GM18526 (cell line): Measurements from ENCODE around the gene NYNRIN.

ENCODE experiments used
- POLR2A ChIP-seq: IDR thresholded peaks from 3 replicates; pipeline ENCODE4 v1.6.1; 2011; ENCODE audit not compliant: insufficient read length; ENCODE audit errors: extremely low read depth

NYNRIN gene

DNA sequence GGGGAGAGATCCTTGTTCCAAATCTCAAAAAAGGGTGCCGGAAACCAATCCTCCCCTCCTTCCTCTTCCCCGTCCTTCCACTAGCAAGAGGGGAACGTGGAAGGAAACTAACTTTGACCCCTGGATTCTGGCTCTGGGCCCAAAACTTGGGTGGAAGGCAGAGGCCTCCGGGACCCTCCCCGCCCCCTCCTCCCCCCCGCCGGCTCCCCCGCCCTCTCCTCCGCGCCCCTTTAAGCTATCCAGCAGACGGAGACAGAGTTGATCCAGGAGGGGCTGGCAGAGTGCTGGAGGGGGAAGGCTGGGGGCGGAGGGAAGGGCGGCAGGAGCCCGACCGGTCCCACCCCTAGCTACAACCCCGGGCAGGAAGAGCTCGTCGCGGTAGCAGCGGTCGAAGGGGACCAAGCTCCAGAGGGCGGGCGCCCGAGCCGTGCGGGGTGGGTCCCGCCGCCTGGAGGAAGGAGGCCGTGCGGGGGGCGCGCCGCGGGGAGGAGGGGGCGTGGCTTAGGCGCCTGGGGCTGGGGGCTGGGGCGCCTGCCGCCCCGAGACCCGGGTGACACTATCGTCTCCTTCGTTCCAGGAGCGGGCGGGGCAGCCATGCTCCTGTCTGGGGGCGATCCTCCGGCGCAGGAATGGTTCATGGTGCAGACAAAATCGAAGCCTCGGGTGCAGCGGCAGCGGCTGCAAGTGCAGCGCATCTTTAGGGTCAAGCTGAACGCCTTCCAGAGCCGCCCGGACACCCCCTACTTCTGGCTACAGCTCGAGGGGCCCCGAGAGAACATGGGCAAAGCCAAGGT is at the start of gene NYNRIN:
Gene NYNRIN (plus strand): TSS at position 351 of the 794 bp plus-strand sequence. CDS start 244 bp downstream, at position 595.
- no peak for TF ChIP-seq POLR2A

- no peak for TF ChIP-seq POLR2A
Measured at GRCh38 chr14:24349742-24350141, 49.1 kb upstream of the NYNRIN start.

DNA sequence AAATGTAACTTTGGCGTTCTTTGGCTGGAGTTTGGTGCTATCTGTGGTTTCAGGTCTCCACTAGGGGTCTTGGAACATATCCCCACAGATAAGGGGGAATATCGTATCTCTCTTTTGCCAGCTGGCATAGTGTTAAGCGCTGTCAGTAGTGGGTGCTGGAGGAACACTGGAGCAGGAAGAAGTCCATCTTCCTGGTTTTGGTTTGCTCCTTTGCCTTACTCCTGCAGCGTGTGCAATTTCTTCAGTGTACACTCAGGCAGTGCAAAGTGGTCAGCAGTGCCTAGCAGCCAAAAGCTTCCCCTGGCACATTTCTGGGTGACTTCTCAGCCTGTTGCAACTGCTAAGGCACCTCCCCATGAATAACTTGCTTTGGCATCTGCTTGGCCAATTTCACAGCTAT is 47.3 kb upstream of the NYNRIN start:
- TF ChIP-seq POLR2A, result no peak

- no peak for TF ChIP-seq POLR2A
Measured at GRCh38 chr14:24353559-24354481, 45.0 kb upstream of the NYNRIN start.

DNA sequence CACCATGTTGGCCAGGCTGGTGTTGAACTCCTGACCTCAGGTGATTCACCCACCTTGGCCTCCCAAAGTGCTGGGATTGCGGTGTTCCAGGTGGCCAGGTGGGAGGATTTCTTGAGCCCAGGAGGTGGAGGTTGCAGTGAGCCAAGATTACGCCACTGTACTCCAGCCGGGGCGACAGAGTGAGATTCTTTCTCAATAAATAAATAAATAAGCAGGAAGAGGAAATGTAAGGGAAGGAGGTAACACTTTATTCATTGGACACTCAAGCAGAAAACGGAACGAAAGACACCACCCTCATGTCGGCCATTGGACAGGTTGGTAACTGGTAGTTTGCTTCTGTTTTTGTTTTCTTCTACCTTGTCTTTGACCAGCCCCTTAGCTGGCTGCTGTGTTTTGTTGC is 43.8 kb upstream of the NYNRIN start:
- TF ChIP-seq POLR2A, result no peak

GRCh38 chr14:24356208-24356607 is 42.6 kb upstream of the NYNRIN start:
- TF ChIP-seq POLR2A, result no peak

GRCh38 chr14:24360281-24360680 is 38.5 kb upstream of the NYNRIN start:
- TF ChIP-seq POLR2A, result no peak

GRCh38 chr14:24361326-24361725 is 37.5 kb upstream of the NYNRIN start:
- TF ChIP-seq POLR2A, result no peak

DNA sequence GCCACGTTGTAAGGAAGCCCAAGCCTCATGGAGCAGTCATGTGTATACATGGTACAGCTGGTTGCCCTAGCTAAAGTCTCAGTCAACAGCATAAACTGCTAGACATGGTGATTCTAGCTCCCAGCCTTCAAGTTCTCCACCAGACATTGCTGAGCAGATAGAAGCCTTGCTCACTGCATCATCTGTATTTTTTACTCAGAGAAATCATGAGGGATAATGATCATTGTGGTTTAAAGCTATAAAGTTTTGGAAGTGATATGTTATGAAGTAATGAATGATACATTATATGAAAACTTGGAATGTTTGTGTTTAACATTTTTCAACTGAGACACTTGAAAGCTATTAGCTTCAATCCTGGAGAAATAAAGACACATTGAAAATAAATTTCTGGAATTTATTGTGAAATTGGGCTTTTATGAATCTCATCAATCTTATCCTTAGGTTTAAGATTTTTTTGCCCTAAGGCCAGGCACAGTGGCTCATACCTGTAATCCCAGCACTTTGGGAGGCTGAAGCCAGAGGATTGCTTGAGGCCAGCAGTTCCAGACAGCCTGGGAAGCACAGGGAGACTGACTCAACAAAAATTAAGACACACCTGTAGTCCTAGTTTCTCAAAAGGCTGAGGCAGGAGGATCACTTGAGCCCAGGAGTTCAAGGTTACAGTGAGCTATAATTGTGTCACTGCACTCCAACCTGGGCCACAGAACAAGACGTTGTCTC is 36.4 kb upstream of the NYNRIN start:
- TF ChIP-seq POLR2A, result no peak

- no peak for TF ChIP-seq POLR2A
Measured at GRCh38 chr14:24363401-24363800, 35.4 kb upstream of the NYNRIN start.

DNA sequence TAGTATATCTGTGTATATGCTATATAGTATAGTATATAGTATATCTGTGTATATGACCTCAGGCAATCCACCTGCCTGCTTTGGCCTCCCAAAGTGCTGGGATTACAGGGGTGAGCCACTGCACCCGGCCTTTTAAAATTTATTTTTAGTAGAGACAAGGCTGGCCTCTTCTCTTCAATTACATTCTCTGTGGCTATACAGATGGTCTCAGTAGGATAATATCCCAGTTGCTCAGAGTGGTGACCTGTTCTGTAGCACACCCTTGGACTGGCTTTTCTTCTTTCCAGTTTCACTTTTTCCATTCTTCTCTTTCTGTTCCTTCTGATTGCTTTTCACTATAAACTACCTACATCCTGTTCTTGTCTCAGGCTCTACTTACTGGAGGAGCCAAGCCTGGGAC is 34.0 kb upstream of the NYNRIN start:
- no peak for TF ChIP-seq POLR2A

DNA sequence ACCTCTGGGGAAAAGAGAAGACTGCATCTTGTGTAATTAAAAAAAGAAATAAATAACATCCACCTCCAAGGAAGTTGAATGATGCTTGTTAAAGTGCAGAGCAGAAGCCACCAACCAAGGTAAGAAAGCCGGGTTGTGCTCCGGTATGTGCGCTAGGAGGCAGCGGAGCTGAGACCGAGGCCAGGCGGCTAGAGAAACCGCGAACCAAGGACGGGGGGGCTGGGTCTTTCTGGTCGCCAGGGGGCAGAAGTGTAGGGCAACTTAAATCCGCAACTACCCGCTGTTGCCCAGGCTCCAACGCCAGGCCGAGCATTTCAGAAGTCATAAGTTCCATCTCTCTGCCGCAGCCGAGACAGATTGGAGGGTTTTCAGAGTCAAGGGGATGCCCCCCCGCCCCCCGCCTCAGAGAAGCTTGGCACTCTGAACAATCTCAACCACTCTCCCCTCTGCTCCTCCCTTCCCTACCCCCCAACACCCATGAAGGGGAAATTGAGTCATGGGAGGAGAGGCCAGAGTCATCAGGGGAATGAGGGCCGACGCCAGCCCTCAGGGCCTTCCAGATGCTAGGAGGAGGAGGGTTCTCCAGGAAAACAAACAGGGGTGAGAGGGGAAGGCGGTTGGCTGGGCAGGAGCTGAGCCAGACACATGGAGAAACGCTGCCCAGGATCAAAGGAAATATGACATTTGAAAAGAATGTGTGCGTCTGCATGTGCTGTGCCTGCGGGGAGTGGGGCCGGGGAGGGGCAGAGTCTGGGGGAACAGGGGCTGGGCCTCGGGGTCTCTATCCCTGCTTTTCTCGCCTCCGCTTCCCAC is 33.0 kb upstream of the NYNRIN start:
- TF ChIP-seq POLR2A, result no peak

GRCh38 chr14:24366413-24366720 is 32.4 kb upstream of the NYNRIN start:
- TF ChIP-seq POLR2A, result no peak

- TF ChIP-seq POLR2A, result peak; percentile 19
Measured at GRCh38 chr14:24366721-24367513, 31.9 kb upstream of the NYNRIN start.

DNA sequence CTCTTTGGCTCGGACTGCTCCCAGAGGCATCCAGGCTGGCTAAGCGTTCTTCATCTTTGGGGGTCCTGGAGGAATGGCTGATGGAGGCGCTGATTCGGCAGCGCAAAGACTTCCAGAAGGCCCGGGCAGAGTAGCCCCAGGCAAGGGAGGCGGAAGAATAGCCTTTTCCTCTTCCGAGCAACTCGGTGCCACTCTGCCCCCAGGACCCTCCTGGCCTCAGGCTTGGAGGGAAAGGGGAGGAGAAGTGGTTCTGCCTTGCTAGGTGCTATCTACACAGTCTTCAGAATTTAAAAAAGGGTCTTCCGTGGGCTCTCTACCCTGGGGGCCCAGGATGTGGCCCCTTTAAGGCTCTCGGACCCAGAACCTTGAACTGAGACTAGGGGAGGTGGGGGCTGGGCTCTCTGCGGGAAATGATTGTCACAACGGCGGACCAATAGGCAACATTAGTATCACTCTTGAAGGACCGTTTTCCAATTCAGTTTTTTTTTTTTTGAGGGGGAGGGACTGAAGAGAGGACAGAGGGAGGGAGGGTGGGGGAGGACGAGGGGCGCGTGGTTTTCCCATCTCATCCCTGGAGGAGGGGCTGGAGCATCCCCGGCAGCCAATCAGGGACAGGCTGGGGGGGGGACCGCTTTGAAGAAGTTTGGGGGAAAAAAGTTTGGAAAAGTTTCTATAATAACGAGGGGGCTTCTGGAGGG is 31.1 kb upstream of the NYNRIN start, which contains the start of gene NFATC4:
Gene NFATC4 (plus strand): TSS at position 671 of the 698 bp plus-strand sequence. CDS start 157 bp downstream, outside the sequence.
- TF ChIP-seq POLR2A, result peak; percentile 3
